Fibroblast of skin of right biceps (primary cell): ENCODE results near the gene TMEM106A.
"Not testable (repeated sequence)": the region's sequence is repeated elsewhere in the genome, so short reads cannot be mapped to it uniquely, and the experiment has no call there.

ENCODE experiments used
- DNase-seq: peaks from one replicate; pipeline ENCODE4 v3.0.0-alpha.2; 2013

Gene TMEM106A, protein sequence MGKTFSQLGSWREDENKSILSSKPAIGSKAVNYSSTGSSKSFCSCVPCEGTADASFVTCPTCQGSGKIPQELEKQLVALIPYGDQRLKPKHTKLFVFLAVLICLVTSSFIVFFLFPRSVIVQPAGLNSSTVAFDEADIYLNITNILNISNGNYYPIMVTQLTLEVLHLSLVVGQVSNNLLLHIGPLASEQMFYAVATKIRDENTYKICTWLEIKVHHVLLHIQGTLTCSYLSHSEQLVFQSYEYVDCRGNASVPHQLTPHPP

DNA sequence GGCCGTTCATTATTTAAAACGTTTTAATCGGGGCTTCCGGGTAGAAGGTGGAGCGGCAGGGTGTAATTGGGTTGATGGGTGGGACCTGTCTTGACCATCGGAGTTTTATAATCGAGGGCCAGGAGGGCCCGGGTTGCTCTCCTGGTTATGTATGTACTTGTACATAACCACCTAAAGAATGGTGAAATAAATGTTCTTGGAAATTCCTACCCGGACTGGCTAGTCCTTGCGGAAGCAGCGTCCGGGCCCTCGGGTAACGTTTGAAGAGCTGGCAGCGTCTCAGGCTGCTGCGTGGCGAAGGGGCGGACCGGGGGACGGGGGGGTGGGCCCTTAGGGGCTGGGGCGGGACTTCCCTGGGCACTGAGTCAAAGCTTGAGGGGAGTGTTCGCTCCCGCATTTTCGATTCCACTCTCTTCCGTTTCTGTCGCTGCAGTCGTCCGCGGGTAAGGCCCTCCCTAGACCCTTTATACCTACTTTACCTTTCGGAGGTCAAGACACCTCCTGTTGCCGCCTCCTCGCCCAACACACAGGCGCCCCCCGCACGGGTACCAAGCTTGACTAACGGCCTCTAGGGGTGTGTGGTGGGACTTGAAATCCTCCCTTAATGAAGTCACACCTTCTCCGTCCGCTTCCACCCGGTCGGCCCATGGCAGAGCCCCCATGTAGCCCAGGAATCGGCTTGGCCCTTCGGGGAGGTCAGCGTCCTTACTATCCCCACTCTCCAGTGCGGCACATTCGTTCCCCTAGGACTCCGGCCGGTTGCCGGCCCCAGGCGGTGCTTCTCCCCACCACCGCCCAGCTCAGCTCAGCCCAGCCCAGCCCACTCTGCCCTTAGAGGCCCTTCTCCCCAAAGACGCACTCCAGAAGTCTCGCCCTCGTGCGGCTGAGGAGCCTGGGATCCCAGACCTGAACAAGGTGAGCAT, at the start of gene TMEM106A:
TMEM106A (plus strand) TSS at position 396 of the 923 bp plus-strand sequence. CDS start 1,167 bp downstream, outside the sequence.
- peak; percentile 89 for DNase-seq

DNA sequence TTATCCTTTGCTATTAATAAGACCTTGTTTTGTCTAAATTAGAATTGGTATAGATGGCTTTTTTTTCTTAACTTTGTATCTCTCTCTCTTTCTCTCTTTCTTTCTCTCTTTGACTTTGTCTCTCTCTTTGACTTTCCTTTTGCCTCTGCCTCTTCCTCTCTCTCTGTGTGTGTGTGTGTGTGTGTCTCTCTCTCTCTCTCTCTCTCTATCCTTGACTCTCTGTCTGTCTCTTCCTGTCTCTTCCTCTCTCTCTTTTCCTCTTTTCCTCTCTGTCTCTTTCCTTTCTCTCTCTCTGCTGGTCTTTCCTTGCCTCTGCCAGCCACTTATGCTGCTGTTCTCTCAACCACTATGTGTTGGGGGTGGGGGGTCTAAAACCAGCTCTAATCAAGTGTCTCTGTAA, 45.7 kb upstream of the TMEM106A start:
- DNase-seq: not testable (repeated sequence)

DNA sequence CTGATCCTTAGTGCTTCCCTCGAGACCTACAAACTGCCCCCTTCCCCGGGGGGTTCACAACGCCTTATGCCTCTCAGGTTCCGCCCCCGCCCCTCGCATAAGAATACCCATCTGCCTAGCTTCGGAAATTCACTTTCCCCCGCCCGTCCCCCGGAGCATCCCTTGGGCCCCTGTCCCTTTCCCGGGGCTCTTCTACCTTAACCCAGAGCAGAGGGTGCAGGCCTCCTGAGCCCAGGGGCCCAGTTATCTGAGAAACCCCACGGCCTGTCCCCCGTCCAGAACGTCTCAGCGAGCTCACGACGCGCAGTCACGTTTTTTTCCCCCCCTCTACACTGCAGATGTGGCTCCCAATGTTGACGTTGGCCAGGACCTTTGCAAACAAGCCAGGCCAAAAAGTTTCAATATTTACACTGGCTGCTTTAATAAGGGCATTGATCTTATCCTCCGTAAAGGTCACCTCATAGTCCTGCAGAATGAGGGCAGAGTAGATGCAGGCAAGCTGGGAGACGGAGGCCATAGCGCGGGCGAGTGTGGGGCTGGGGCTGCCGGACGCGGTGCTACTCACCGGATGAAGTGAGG, 42.0 kb upstream of the TMEM106A start:
- DNase-seq: peak; percentile 16

DNA sequence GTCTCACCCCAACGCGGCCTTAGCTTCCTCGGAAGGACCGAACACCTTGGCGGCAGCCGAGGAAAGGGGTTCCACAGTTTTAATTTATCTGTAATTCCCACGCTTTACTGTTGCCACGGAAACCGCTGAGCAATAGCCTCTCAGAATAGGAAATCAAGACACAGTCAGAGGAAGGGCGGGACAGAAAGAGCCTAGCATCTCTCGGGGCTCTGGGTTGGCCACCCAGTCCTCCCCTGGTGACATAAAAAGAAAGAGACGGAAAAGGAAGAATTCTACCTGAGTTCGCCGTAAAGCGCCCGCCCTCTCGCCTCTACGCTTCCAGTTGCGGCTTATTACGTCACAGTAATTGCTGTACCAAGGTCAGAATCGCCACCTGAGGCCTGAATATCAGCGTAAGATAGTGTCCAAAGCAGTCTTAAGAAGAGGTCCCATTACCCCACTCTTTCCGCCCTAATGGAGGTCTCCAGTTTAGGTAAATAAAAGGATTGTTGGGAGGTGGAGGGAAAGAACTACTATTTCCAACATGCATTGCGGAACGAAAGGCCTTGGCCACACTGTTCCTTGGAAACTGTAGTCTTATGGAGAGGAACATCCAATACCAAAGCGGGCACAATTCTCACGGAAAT, 41.4 kb upstream of the TMEM106A start:
- DNase-seq: peak; percentile 95

DNA sequence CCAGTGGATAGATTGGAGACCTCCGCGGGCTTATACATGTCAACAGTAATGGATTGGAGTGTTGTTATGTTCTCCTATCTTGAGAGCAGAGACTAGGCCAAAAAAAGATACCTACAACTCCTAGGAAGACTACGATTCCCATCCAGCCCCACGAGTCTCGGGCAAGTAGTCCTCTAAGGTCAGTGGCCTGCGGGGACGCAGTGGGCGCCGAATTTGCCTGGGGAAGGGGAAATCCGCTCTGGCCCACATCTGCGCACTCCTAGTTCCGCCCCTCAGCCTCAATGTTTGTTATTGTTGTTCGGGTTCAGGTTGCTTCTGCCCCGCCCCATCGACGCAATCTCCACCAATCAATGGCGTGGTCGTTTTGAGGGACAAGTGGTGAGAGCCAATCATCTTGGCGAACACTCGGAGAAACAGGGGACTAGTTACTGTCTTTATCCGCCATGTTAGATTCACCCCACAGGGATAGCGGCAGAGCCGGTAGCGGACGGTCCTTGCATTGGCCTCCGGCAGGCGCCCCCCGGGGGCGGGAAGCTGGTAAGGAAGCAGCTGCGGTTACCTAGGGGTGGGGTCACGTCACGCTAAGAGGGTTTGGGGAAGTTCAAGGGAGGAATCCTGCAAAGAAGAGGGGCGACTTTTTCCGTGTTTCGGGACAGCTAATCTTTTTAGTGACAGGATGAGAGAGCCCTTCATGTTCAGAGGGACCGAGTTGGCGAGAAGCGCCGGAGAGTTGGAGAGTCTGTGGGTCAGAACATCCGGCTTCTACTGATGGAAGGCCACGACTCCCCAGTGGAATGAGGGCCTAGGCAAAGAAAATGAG, 40.7 kb upstream of the TMEM106A start, which contains the start of gene NBR1:
NBR1 (plus strand) TSS at position 449 of the 820 bp plus-strand sequence. CDS start 4,586 bp downstream, outside the sequence.
- DNase-seq: peak; percentile 98

DNA sequence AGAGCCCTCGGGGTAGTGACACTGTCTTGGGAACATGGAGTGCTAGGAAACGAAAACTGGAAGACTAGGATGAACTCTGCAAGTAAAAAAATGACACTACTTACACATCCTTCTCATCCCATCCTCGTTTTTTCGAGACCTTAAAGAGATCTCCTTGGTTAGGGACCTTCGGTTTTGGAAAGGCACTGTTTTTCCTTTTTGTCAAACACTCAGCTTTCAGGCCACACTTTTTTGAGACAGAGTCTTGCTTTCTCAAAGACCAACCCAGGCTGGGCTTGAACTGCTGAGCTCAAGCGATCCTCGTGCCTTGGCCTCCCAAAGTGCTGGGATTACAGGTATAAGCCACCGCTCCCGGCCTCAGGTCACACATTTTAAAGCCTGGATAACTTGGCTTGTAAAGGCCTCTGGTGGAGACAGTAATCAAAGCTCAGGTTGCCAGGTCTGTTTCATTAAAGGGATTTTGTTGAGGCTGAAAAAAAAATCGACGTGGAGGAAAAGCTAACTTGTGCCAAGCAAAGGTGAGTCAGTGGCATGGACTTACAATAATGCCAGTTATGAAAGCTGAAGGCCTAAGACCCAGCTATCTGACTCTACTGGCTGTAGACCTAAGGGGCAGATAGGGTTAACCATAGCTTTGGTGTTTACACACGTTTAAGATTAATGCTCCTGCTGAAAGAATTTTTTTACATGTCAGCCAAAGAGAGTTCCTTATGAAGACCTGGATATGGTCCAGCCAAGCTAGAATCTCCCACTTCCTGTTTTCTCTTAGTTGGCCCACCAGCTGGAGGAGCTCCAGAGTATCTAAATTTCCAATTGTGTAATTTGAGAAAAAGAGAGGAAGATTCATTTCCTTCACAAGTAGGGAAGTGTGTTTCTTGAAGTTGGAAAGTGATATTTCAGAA, 39.8 kb upstream of the TMEM106A start:
- peak; percentile 96 for DNase-seq

DNA sequence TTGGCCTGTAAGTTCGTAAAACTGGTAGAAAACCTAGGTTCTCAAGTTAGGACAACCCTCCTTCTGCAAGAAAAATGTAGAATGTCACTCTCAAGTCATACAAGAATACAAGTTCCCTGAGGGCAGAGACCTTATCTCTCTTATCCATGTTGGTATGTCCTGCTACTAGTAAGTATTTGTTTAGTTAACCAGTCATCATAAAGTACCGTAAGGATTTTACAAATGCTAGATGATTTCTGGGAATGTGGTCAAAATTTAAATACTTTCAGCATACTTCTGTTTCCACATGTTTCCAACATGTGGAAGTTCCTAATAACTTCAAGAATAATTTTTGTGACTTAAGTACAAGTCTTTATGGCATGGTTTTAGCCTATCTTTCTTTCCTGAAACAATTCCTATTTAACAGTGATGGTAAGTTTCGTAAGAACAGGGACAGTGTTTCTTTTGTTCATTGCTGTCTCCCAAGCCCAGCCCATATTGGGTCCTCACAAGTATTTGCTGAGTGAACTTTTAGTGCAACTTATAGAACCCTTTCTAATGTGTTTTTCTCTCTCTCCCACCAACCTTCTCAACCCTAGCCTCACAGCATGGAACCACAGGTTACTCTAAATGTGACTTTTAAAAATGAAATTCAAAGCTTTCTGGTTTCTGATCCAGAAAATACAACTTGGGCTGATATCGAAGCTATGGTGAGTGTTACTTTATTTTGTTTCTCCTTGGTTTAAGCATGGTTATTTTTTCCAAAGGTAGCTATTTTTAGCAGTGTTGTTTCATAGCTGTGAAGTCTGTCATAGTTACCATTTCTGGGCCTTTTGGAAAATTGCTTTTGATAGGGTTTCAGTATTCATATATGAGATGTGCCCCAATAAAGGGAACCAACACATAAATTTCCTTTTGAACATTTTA, 36.2 kb upstream of the TMEM106A start:
- DNase-seq: peak; percentile 77

DNA sequence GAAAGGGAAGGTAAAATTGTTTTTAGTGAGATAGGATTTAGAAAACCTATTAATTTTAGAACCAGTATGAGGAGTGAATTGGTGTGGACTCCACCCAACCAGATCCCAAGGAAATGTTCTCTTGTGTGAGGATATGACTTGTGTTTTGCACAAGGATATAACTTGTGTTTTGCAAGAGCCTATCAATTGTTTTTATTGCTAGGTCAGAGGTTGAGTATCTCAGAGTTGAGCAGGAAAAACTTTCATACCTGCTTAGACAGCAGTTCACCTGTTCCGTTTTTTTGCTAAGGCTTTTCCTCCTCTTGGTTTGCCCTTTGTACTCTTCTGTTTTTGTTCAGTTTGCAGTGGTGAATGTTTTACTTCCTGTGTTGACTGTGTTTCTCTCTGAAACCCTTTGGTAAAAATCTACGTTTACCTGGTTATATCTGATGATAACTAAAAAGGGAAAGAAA, 35.5 kb upstream of the TMEM106A start:
- no peak for DNase-seq

DNA sequence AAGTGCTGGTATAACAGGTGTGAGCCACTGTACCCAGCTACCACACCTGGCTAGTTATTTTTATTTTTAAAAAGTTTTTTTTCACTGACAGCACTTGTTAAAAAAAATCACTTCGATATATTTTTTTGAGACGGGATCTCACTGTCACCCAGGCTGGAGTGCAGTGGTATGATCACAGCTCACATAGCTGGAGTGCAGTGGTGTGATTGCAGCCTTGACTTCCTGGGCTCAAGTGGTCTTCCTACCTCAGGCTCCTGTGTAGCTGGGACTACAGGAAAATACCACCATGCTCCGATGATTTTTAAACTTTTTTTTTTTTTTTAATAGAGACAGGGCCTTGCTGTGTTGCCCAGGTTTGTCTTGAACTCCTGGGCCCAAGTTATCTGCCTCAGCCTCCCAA, 27.8 kb upstream of the TMEM106A start:
- DNase-seq: no peak

DNA sequence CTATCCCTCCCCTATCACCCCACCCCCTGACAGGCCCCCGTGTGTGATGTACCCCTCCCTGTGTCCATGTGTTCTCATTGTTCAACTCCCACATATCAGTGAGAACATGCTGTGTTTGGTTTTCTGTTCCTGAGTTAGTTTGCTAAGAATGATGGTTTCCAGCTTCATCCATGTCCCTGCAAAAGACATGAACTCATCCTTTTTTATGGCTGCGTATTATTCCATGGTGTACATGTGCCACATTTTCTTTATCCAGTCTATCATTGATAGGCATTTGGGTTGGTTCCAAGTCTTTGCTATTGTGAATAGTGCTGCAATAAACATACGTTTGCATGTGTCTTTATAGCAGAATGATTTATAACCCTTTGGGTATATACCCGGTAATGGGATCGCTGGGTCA, 25.0 kb upstream of the TMEM106A start:
- not testable (repeated sequence) for DNase-seq

DNA sequence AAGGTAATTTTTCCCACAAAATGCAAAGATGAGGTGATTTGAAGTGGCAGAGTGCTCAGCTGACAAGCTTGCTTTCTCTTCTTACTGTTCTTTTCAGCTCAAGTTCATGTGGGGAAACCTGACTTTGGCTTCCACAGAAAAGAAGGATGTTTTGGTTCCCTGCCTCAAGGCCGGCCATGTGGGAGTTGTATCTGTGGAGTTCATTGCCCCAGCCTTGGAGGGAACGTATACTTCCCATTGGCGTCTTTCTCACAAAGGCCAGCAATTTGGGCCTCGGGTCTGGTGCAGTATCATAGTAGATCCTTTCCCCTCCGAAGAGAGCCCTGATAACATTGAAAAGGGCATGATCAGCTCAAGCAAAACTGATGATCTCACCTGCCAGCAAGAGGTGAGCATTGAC, 18.4 kb upstream of the TMEM106A start:
- DNase-seq: no peak

DNA sequence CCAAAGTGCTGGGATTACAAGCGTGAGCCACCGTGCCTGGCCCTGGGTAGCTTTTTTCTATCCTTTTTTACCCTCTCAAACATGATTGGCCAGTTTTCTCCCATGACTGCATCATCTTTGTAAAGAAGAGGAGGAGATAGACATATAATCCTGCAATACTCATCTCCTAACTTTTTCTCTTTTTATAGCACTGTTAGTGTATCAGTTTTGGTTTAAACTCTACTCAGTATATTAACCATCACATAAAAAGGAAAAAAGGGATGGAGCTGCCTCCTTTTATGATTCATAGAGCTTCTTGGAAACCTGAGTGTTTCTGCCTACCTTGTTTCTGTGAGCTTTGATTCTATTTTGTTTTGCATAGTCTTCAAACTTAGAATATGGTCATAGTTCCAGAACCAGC, 12.0 kb upstream of the TMEM106A start:
- no peak for DNase-seq

DNA sequence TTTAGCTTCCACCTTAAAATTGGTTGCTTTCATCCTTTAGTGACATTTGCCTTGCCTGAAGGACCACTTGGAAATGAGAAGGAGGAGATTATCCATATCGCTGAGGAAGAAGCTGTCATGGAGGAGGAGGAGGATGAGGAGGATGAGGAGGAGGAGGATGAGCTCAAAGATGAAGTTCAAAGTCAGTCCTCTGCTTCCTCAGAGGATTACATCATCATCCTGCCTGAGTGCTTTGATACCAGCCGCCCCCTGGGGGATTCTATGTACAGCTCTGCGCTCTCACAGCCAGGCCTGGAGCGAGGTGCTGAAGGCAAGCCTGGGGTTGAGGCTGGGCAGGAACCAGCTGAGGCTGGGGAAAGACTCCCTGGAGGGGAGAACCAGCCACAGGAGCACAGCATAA, 11.5 kb upstream of the TMEM106A start:
- no peak for DNase-seq

DNA sequence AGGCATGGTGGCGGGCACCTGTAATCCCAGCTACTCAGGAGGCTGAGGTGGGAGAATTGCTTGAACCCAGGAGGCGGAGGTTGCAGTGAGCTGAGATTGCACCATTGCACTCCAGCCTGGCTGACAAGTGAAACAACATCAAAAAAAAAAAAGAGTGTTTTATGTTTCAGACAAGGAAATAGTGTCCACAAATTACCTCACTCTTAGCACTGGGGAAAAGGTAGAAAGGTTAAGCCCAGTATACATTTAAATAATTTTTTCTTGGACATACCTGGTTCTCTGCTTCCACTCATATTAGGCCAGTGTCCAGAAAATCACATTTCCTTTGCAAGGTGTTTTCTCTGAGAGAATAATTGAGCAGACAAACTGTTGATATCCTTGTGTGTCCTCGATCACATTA, 8.7 kb upstream of the TMEM106A start:
- DNase-seq: not testable (repeated sequence)

DNA sequence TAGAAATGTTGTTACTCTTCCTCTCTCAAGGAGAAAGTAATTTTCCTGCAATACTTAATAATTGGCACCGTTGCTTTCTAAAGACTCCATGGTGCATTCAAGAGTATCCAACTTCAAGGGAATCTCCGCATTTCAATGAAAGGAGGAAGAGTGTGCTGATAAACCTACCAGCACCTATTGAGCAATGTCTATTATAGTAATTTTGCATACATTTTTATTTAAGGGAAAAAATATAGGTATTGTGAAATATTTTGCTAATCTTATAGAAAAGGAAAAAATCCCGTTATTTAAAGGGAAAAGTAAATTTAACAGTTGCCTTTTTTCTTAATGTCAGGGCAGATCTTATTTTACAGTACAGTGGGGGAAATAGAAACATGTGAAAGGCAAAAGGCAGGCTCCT, 1.1 kb upstream of the TMEM106A start:
- DNase-seq: no peak

DNA sequence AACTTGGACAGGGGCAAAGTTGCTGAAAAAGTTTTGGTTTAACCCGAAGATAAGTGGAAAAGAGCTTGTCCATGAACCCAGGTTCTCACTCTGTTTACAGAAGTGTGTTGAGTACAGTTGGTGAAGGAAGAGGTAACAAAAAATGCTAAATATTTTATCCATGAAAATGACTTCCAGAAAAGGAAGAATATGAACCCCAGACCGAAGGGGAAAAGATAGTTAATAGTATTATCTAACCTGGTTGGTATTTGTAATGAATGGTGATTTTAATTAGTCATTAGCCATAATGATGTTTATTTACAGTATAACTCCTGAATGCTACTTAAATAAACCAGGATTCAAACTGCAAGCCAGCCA, 574 bp upstream of the TMEM106A start:
- DNase-seq: no peak

DNA sequence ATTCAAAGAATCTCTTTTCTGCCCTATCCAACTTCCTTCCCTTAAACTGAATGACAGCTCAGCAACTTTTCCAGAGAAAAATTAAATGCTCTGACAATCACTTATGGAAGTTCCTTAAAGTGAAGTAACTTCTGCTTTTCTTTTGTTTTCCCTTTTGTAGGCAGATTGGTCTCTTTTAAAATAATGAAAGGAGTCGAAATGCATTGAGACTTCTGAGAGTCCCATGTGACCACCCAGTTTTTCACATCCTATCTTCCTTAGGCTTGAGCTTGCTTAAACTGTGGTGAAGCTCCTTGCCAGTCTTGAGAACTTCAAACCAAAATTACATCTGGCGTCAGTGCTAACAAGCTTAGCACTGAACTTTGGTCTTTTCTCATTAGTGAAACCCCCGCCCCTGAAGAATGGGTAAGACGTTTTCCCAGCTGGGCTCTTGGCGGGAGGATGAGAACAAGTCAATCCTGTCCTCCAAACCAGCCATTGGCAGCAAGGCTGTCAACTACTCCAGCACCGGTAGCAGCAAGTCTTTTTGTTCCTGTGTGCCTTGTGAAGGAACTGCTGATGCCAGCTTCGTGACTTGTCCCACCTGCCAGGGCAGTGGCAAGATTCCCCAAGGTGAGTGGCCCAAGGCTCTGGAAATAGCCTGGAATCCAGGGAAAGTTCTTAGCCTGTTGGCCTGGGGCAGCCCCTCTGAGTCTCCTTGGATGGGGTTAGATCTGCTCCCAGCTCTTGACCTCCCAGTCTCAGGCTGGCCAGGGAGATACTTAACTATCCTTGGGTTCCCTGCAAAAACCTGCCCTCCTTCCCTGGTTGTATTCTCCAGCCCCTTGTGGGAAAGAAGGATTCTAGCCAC, 1.2 kb downstream of the TMEM106A start:
- no peak for DNase-seq

DNA sequence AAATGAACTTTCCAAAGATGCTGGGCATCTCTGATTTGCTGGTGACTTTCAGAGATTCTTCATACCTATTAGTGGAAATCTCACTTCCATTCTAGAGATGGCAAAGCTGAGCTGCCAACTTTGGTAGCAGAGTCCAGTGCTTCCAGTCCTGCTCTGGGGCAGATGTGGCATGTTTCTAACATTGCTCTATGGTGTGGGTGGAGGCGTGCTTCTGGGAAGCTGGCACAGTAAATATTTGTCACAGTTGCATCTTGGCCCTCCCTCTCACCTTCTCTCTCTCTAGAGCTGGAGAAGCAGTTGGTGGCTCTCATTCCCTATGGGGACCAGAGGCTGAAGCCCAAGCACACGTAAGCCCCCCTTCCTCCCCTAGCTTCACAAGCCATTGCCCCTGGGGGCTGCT, 1.9 kb downstream of the TMEM106A start:
- DNase-seq: no peak

DNA sequence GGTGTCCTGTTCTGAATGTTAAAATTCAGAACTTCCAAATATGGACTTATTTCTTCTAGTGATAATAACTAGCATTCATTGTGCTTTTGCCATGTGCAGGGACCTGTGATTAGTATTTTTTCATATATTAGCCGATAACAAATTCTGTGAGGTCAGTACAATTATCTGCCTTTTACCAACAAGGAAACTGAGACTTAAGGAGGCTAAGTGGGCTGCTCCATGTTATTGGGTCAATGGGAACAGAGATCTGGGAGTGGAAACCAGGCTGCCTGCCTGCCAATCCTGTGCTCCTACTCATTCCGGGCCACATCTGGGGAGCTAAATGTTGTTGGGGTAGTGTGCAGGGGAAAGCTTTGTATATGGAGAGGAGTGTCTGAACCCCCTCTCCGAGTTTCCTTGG, 3.7 kb downstream of the TMEM106A start:
- no peak for DNase-seq
